ENCODE measurements around the gene AGPAT3.

AGPAT3 gene

DNA sequence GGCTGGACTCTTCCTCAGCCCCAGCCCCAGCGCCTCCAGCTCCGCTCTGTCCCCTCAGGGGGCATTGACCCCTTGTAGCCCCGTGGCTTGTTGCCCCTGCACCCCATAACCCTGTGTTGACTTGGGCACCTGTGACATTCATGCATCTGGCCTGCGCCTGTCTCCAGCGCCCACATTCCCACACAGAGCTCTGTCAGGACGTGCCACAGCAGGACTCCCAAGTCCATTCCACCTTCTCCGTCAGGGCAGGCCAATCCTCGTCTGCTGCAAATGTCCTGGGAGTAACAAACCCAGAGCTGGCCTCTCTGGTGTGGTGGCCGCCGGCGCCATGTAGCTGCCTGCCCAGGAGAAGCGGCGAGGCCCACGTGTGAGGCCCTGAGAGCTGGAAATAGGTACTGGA, 60.6 kb downstream of the AGPAT3 start:
- no peak for DNase-seq

DNA sequence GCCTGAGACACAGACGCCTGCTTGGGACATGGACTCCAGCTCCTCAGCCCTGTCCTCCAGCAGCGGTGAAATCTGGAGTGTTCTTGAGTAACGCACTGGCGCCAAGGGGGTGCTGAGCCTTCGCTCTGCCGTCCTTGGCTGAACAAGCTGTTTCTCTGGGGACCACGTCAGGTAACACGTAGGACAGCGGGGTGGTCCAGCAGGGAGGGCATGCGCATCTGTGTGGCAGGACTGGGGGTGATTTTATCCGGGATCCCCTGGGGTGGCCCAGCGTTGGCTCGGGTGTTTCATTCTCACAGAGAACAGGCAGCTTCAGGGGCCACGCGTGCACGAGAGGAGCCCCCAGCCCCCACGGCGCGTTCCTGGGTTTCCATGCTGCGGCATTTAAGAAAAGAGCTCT, 61.2 kb downstream of the AGPAT3 start:
- no peak for DNase-seq

DNA sequence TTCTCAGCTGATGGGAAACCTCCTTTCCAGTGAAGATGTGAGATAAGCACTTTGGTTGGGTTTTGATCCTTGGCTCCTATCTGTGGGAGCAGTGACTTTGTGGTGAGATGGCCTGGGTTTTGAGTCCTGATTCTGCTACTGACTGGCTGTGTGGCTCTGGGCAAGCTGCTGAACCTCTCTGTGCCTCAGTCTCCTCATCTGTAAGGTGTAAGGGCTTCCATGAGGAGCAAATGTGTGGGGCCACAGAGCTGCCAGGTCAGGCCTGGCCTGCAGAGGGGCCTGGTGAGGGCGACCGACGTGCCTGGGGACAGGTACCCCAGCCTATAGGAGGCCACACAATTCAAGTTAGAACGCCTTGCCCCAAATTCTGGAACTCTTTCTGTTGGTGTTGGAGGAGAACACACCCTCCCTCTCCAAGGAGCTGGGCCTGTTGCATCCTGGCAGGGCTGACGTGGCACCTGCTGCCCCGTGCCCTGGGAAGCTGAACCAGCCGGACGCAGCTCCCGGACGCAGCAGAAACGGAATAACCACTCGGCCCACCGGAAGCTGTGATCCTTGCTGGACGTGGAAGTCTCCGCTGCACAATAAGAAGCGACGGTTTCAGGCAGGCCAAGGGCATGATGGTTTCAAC, 62.7 kb downstream of the AGPAT3 start:
- DNase-seq = no peak

DNA sequence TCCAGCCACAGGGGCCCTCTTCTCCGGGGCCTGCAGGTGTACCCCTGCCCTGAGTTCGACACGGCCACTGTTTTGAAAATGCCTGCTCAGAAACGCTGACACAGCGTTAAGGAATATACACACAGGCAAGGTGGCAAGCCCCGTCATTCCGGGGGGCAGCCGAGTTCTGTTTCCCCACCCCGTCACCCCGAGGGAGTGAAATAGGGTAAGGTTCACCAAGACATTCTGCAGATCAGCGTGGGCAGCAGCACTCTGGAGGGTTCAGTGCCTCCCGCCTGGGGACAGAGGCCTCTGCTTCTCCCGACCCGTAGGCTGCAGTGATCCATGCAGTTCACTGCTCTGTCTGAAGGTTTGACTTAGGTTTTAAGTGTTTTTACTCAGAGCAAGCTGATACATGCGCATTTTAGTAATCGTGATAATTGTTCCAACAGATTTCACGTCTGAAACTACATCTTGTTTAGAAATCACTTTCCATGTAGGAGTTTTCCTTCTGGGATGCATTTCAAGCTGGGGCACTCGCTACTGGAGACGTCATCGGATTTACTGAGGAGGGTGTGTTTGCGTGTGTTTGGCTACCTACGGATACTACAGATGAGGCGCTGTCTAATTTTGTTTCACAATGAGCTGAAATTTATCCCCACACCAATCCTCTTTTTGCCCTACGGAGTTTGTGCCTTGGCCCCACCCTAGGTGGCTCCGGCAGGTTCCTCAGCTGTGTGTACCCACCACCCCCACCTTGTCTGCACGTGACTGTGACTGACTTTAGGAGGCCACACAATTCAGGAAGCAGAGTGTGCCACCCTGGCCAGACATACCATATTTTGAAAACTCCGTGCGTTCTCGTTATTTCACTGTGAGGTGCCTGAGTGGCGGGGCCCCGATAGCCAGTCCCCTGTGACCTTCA, 63.5 kb downstream of the AGPAT3 start:
- DNase-seq = no peak

DNA sequence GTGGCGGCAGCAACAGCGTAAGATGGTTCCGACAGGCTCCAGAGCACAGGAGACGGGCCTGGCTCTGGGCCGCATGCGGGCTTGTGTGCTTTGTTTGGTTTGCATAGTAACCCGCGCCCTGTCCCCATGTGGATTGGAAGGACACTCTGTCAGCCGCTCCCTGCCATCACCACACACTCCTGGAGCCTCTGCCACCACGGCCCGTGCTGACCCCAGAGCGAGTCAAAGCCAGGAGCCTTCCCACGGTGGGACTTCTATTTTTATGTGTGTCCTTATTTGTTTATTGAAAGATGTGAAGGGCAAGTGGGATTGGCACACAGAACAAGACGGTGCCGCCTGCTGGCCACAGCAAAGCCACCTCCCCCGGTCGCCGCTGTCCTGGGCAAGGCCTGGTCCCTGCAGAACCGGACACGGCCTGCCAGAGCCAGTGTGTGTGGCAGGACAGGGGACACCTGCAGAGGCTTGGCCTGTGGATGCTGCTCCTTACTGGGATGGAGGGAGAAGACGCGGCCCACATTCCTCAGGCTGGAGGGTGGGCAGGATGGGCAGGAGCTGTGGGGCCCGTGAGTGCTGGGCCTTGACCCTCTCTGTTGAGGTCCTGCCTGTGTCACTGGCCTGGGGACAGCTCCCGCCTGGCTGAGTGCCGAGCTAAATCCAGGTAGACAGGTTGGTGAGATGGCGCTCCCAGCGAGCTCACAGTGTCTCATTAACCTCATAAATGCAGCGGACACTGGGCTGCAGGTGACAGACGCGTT, 64.4 kb downstream of the AGPAT3 start:
- DNase-seq = no peak

DNA sequence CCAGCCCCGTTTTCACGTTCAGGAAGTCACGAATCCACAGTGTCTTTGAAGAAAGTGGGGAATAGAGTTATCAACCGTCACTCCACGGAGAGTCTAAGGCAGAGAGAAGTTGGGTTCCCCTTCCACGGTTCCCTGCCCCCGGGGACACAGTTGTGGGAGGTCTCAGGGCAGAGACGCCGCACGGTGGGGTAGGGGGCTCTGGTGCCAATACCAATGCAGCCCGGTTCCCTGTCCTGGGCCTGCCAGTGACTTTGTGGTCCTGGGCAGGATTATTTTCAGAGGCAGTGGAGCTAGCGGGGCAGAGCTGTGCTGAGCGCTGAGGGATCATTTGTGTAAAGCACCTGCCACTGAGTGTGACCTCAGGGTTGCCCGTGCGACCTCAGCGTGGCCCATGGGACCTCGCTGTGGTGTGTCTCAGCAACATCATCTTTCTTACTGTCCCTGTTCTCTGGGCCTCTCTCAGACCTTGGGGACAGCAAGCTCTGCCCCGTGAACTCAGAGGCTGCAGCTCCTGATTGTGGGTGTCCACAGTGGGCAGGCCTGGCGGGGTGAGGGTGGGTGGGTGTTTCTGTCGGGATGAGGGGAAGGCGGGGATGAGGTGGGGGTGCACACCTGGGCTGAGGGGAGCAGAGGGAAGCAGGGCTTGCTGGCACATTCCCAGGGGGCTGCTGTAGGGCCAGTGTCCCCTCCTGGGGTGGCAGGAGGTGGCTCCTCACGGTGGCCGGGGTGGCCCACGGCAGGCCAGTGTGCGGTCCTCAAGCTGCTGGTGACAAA, 65.2 kb downstream of the AGPAT3 start:
- DNase-seq = no peak

DNA sequence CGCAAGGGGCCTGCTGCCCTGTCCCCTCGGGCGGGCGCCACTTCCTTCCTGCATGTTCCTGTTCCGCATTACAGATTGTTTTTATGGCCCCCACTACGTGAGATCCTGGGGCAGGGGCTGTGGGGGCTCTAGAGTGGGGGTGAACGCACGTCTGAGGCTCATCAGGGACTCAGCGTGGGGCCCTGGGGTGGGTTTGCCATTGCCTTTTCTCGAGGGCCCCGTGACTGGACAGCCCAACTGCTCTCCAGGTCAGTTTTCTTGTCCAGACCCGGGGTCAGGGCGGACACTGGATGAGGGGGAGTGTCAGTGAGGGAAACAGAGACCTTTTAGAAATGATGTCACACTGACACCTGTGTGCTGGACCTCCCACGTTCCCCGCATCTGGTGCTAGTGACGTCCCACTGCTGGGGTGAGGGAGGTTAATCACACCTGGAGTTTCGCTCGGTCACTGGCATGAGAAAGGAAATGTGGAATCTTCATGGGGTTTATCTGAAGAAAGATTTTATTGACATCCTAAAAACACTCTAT, 65.9 kb downstream of the AGPAT3 start:
- no peak for DNase-seq

DNA sequence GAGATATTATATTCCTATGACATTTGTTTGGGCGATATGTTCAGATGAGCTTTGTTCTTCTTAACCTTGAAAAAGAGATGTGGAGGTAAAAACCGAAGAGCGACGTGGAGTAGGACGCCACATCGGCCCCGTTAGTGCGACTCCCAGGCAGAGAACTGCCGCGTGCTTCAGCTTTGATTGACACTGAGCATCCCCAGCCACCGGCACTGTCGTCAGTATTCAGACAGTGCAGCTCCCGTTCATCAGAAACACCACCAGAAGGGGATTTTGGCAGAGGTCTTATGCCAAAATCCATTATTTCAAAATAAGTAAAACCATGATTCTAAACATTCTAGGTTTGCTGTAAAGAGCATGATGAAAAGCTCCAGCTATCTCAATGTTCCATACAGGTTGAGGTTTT, 66.5 kb downstream of the AGPAT3 start:
- DNase-seq = no peak

DNA sequence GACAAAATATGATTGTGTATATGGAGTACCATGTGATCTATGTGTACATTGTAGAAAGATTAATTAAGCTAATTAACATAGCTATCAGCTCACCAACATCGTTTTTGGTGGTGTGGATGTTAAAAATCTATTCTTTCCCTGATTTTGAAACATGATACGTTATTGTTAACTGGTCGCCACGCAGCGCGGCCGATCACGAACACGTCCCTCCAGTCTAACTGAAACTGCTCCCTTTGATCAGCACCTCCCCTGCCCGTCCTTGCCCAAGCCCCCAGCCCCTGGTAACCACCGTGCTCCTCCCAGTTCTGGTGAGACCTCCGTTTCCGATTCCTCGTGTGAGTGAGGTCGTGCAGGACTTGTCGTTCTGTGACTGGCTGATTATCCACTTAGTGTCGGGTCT, 67.0 kb downstream of the AGPAT3 start:
- DNase-seq = no peak

DNA sequence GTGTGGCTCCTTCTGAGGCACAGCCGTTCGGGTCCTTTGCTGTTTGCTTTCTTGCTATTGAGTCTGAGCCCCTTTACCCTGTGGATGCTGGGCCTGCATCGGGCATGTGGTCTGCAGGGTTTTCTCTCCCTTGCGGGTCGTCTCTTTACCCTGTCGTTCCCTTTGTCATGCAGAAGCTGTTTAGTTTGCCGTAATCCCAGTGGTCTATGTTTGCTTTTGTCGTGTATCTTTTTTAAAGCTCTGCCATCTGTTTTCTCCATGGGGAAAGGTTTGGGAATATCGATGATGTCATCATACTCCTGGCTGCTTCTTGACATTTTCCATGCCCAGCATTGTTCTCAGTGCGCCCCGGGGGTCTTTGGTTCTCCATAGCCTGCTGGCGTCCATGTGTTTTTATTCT, 68.2 kb downstream of the AGPAT3 start:
- DNase-seq = no peak

DNA sequence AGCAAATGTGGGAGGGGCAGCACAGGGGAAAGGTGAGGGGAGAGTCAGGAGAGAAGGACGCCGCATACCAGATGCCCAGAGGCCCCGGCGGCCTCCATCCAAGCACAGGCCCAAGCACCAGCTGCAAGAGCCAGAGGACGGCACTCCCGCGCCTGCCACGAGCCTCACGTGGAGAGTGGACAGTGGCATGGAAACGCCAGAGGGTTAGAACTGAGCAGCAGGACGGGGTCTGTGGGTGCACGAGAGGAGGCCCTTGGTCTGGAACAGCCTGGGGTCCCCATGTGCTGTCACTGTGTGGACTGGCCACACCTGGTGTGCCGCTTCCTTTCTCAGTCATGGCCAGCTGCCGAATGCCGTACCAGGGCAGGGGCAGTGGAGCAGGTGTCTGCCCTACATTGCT, 68.7 kb downstream of the AGPAT3 start:
- DNase-seq = no peak

DNA sequence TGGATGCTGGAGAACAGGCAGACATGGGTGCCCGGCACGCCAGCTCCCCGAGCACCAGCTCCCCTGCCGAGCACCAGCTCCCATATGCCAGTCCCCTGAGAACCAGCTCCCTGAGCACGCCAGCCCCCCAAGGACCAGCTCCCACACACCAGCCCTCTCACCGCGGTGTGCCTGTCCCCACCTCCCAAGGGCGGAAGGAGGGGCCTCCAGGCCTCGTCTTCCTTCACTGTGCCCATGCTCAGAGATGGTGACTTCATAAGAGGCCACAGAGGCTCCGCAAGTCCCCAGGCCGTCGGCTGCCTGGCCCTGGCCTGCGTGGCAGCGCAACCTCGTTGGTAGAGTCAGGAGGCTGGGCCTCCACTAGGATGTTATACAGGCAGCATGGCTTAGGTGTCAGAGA, 69.1 kb downstream of the AGPAT3 start:
- no peak for DNase-seq

DNA sequence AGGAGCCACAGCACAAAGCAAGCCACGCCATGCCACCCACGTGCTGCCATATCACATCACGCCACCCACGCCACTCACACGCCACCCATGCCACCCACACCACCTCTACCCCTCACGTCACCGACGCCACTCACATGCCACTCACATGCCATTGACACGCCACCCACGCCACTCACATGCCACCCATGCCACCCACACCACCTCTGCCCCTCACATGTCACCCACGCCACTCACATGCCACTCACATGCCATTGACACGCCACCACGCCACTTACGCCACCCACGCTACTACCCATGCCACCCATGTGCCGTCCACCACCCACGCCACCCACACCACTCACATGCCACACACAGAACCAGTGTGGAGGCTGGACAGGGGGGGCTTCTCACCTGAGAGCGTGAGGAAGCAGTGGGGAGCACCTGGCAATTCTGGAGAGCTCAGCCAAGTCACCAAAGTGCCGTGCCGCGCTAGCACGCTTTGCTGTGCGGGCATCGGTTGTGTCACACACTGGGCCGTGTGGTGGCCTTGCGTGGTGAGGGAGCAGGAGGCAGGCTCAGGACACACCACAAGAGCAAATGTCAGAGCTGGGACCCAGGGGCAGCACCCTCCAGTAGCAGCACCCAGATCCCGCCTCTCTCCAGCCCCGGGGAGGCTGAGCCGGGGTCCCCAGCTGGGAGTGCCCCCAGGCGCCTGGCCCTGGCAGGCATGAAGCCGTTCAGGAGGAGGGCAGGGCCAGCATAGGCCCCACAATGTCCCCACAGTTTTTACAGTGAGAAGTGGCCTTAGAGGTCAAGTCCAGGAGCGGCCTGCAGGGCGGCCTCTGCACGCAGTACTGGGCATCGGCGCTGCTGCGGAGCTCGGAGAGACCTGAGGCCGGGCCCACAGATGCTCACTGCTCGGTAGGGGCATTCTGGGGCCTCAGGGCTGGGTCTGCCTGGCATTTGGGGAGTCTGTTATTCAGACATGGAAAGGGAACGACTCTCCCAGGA, 70.0 kb downstream of the AGPAT3 start:
- no peak for DNase-seq

DNA sequence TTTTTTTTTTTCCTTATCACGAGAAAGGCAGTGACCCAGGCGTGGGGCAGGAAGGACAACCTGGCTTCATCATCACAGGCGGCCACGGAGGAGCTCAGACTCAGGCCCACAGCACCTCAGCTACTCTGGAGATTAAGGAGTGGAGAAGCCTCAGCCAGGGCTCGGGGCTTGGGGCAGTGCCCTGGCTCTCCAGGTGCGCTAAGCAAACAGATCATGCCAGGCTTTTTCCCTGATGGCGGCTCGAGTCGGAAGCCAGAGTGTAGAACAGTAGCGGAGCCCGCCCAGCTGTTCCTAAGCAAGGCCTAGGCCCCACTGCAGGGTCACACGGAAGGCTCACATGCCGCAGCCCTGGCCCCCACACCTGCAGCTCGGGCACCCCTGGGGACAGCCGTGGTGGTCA, 70.7 kb downstream of the AGPAT3 start:
- no peak for DNase-seq

DNA sequence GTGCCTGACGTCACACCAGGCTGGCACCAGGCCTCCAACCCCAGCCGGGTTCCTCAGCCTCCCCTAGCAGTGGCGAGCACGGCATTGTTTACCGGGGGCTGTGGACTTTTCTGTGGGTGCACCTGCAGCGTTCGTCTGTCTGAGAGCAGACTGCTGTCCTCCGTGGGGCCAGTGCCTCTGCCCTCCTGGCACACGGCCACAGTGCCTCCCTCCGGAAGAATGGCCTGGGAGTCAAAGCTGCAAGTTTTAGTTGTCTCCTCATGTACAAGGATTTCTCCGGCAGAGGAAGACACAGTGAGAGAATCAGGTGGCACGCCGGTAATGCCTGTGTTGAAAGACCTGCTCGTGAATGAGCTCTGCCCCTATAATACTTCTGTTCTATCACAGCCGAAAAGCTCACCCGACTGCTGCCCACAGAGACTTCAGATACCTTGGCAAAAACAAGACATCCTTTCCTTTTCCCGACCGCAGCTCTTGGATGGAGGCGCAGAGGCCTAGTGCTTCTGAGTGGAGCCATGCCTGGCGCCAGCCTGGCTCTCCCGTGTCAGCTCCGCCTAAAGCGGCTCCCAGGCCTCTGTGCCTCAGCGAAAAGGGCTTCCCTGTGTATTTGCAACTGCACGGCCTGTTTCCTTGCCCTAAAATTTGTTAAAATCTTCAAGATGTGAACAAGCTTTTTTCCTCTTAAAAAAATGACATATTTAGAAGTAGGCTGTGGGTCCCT, 71.4 kb downstream of the AGPAT3 start:
- no peak for DNase-seq

DNA sequence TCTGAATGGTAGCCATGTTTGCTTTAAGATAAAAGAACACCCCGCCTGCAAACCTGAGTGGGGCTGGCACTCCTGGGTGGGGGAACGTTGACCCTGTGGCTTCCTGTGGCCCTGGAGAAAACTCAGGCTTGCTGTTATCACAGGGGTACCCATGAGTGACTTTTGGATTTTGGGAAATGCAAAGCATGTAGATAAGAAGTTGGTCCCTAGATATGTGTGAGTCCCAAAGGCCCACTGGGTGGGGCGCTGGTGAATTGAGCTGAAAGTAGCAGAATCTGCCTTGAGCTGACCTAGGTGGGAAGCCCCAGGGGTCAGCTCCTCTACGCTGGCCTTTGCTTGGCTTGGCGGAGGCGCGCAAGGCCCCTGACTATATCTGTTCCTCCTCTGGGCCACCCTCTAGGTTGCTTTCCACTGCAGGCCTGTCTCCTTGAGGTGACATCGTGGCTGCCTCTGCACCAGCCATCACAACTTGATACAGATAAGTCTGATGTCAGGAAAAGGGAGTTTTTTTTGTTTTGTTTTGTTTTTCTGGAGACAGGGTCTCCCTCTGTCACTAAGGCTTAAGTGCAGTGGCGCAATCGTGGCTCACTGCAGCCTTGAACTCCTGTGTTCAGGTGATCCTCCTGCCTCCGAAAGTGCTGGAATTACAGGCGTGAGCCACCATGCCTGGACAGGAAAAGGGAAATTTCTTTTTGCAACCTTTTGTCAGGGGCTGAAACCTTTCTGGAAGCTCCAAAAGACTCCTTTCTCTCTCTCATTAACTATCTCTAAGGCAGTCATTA, 72.2 kb downstream of the AGPAT3 start:
- DNase-seq = no peak

DNA sequence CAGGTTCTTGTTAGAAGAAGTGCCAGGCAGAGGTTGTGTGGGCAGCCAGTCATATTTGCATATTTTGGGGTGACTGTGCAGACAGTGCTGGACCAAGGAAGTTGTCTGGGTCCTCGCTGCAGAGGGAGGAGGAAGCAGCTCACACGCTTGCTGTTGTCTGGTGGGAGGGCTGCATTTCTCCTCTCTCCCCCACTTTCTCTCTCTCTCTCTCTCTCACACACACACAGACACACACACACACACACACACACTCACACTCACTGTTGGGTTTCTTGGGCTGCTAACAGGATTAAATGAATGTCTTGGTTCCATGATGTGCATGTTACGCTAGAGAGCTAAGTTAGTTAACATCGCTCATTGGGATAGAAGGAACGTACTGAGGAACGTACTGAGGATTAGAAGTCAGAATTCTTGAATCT, 72.9 kb downstream of the AGPAT3 start:
- DNase-seq = no peak

DNA sequence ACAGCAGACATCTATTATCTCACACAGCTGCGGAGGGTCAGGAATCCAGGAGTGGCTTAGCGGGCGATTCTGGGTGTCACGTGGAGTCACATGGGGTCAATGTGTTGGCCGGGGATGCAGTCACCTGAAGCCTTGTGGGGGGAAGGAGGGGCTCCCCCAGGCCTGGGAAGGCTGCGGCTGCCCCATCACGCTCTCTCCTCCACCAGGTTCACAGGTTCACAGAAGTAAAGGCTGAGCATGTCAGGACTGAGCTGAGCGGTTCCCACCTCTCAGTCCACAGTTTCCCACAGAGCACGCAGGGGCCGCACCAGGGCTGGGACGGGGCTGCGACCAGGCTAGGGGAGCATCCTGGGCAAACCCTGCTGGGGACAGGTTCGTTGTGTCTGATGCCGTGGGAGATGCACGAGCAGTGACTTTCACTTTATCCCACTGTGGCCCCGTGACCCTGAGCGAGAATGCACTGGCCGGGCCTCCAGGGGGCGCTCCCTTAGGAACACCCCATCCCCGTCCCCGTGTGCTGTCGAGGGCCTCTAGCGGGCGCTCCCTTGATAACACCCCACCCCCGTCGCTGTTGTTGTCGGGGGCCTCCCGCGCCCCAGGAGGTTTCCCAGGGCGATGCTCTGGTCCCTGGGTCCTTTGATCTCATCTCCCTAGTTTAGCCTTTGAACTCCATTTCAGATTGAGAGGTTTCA, 73.9 kb downstream of the AGPAT3 start:
- DNase-seq = peak; percentile 36
